Fibroblast of lung (primary cell): ENCODE results near the gene PLA2G1B. TPM values are rescaled to one million over a fixed set of nuclear protein-coding genes. Genes with fewer than 3 reads are reported as not detected.

ENCODE experiments used
- DNase-seq, 2 donors: peaks; one replicate each; pipeline versions ENCODE4 v3.0.0 to v3.0.0-alpha.2; 2010; ENCODE audit warnings: low read depth in 2 of 2
- H2AFZ ChIP-seq: 2 replicates; pipeline ENCODE4 v1.5.1; 2012; ENCODE audit warnings: low read length, control low read depth, inconsistent platforms
- H3K27ac ChIP-seq: 2 replicates; pipeline ENCODE4 v1.5.1; 2011; ENCODE audit warnings: low read length, control low read depth; ENCODE audit not compliant: insufficient read depth
- H3K27me3 ChIP-seq: 2 replicates; pipeline ENCODE4 v1.5.1; 2011; ENCODE audit warnings: mild to moderate bottlenecking, low read length; ENCODE audit not compliant: control insufficient read depth, insufficient read depth
- H3K36me3 ChIP-seq: 2 replicates; pipeline ENCODE4 v1.5.1; 2011; ENCODE audit warnings: low read length; ENCODE audit not compliant: control insufficient read depth, insufficient read depth
- H3K4me1 ChIP-seq: 2 replicates; pipeline ENCODE4 v1.5.1; 2011; ENCODE audit warnings: low read length; ENCODE audit not compliant: control insufficient read depth, insufficient read depth; ENCODE audit errors: extremely low read depth
- H3K4me2 ChIP-seq: 2 replicates; pipeline ENCODE4 v1.5.1; 2011; ENCODE audit warnings: low read length, control low read depth; ENCODE audit not compliant: insufficient read depth; ENCODE audit errors: extremely low read depth
- H3K4me3 ChIP-seq, 4 experiments: fragments of 200-600 bp in 1 of 4; sonication (generic) in 1 of 4; replicated peaks in 1 of 4; 2 replicates each; pipeline ENCODE4 v1.5.1; 2011 to 2016; ENCODE audit warnings: low read length in 4 of 4, low read depth in 3 of 4, mild to moderate bottlenecking in 3 of 4, control low read depth in 2 of 4, inconsistent platforms in 1 of 4, mixed read lengths in 1 of 4; ENCODE audit not compliant: insufficient read depth in 1 of 4; ENCODE audit errors: control extremely low read depth in 1 of 4
- H3K79me2 ChIP-seq: 2 replicates; pipeline ENCODE4 v1.5.1; 2012; ENCODE audit warnings: mild to moderate bottlenecking, low read length, inconsistent platforms; ENCODE audit not compliant: control insufficient read depth, insufficient read depth
- H3K9ac ChIP-seq: 2 replicates; pipeline ENCODE4 v1.5.1; 2011; ENCODE audit warnings: mild to moderate bottlenecking, low read length, control low read depth; ENCODE audit not compliant: insufficient read depth
- H3K9me3 ChIP-seq: 2 replicates; pipeline ENCODE4 v1.5.1; 2012; ENCODE audit warnings: low read depth, low read length; ENCODE audit not compliant: control insufficient read depth, insufficient read depth
- H4K20me1 ChIP-seq: 2 replicates; pipeline ENCODE4 v1.5.1; 2011; ENCODE audit warnings: low read length; ENCODE audit not compliant: control insufficient read depth, insufficient read depth; ENCODE audit errors: extremely low read depth
- EZH2 ChIP-seq: IDR thresholded peaks from 2 replicates; pipeline ENCODE4 v1.5.1; 2012; ENCODE audit warnings: low read length, control low read depth, mild to moderate bottlenecking; ENCODE audit errors: missing control alignments
- polyA plus RNA-seq, 2 donors: library from polyadenylated mRNA; depleted of rRNA in 1 of 2; stranded (reverse) in 1 of 2; unstranded in 1 of 2; fragments of >200 nt; gene quantifications; 2 replicates each; pipeline ENCODE4 v1.2.1, GENCODE V29; 2011 to 2012; ENCODE audit warnings: missing spikeins in 1 of 2
- total RNA-seq: library from RNA; depleted of rRNA; stranded (reverse); fragments of >200 nt; gene quantifications from 2 replicates; pipeline ENCODE4 v1.2.1, GENCODE V29; 2014
- TF ChIP-seq, protein P1 (sequence below), 2 donors: IDR thresholded peaks in 1 of 2; conservative IDR thresholded peaks in 1 of 2; 1 replicate in 1 of 2; 2 replicates in 1 of 2; pipeline ENCODE4 v1.5.1; 2011 to 2012; ENCODE audit warnings: low read length in 2 of 2, control low read depth in 1 of 2, inconsistent platforms in 1 of 2, low read depth in 1 of 2, mild to moderate bottlenecking in 1 of 2

Gene PLA2G1B
- total and polyA plus RNA-seq, 2 donors (not counting 1 experiment from before 2014, with no cell fraction given): 0.20 TPM; not detected in 1

GRCh38 chr12:120343039-120343537, 15.5 kb upstream of the PLA2G1B start:
- Histone ChIP-seq H2AFZ (no peak overlapping the region), H4K20me1 (no peaks in the 10 kb centered on the region), H3K9me3 (no peaks in the 10 kb centered on the region), H3K9ac (no peak overlapping the region), H3K4me2 (no peak overlapping the region), H3K4me3 (no peak overlapping the region), H3K36me3 (no peaks in the 10 kb centered on the region), H3K27ac (no peak overlapping the region), H3K27me3 (peaks cover 1% of the 10 kb centered on the region), H3K4me1 (no peaks in the 10 kb centered on the region), H3K79me2 (no peaks in the 10 kb centered on the region)
- DNase-seq: no peak
- no peak for TF ChIP-seq EZH2
- TF ChIP-seq, protein P1, sequence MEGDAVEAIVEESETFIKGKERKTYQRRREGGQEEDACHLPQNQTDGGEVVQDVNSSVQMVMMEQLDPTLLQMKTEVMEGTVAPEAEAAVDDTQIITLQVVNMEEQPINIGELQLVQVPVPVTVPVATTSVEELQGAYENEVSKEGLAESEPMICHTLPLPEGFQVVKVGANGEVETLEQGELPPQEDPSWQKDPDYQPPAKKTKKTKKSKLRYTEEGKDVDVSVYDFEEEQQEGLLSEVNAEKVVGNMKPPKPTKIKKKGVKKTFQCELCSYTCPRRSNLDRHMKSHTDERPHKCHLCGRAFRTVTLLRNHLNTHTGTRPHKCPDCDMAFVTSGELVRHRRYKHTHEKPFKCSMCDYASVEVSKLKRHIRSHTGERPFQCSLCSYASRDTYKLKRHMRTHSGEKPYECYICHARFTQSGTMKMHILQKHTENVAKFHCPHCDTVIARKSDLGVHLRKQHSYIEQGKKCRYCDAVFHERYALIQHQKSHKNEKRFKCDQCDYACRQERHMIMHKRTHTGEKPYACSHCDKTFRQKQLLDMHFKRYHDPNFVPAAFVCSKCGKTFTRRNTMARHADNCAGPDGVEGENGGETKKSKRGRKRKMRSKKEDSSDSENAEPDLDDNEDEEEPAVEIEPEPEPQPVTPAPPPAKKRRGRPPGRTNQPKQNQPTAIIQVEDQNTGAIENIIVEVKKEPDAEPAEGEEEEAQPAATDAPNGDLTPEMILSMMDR (conservative IDR thresholded peaks at IDR 0.05 in 1 of 2, IDR thresholded peaks at IDR 0.05 in 1 of 2; ENCODE audit: low read depth in 1 of 2, low read length in 2 of 2): no peak

DNA sequence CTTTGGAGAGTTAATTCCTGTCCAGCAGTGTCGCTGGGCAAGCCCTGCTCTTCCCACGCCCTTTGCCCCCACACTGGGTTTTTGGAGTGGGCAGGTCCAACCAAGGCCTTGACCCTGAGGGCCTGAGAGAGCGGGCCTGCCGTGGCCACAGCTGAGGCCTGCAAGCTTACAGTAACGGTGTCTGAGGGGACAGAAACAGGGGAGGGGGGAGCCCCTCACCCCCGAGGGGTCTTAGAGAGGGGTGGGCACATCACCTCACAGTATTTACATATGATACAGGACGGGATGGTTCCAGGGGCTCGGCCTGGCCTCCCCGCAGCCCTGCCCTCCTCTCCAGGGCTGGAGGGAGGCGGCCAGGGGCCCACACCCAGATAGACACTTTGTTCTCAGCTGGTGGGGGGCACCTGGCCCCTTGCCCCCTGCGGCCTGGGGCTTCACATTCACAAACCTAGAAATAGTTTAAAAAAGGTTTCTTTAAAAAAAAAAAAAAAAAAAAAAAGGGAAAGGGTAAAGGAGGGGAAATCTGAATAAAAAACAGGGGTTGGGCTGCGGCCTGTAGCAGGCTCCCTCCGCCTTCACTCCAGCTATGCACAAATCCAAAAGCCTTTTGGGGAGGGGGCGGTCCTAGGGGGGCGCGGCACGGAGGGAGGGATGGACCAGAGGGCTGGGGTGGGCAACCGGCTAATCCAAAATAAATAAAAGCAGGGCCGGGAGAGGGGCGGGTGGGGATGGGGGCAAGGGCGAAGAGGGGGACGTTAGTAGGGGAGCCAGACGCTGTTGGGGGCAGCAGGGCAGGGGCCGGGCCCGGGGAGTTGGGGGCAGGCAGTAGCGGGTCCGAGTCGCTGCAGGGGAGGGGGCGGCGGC, 14.8 kb upstream of the PLA2G1B start:
- H2AFZ ChIP-seq: no peak overlapping the region
- no peak for DNase-seq
- TF ChIP-seq, protein P1 (conservative IDR thresholded peaks at IDR 0.05 in 1 of 2, IDR thresholded peaks at IDR 0.05 in 1 of 2; ENCODE audit: low read depth in 1 of 2, low read length in 2 of 2): no peak
- no peak for TF ChIP-seq EZH2

GRCh38 chr12:120339256-120339655, 11.7 kb upstream of the PLA2G1B start:
- H3K4me1 ChIP-seq: no peaks in the 10 kb centered on the region
- no peak overlapping the region for H3K27ac ChIP-seq
- H3K9ac ChIP-seq: no peak overlapping the region
- no peaks in the 10 kb centered on the region for H4K20me1 ChIP-seq
- H3K27me3 ChIP-seq: peaks cover 2% of the 10 kb centered on the region
- no peak for DNase-seq
- no peaks in the 10 kb centered on the region for H3K36me3 ChIP-seq
- TF ChIP-seq EZH2: no peak
- TF ChIP-seq, protein P1 (conservative IDR thresholded peaks at IDR 0.05 in 1 of 2, IDR thresholded peaks at IDR 0.05 in 1 of 2; ENCODE audit: low read depth in 1 of 2, low read length in 2 of 2): no peak
- H3K9me3 ChIP-seq: no peaks in the 10 kb centered on the region
- no peak overlapping the region for H3K4me2 ChIP-seq
- H3K79me2 ChIP-seq: no peaks in the 10 kb centered on the region
- no peak overlapping the region for H2AFZ ChIP-seq
- no peak overlapping the region for H3K4me3 ChIP-seq

More for the DNA sequence above, 14.8 kb upstream of the PLA2G1B start:
- Histone ChIP-seq H3K9me3 (no peaks in the 10 kb centered on the region), H3K4me2 (no peak overlapping the region), H3K27ac (no peak overlapping the region), H4K20me1 (no peaks in the 10 kb centered on the region), H3K36me3 (no peaks in the 10 kb centered on the region), H3K4me3 (no peak overlapping the region), H3K4me1 (no peaks in the 10 kb centered on the region), H3K79me2 (no peaks in the 10 kb centered on the region), H3K9ac (no peak overlapping the region), H3K27me3 (peaks cover 2% of the 10 kb centered on the region)
